ENCODE data around the gene CTNNA1.

CTNNA1 gene

DNA sequence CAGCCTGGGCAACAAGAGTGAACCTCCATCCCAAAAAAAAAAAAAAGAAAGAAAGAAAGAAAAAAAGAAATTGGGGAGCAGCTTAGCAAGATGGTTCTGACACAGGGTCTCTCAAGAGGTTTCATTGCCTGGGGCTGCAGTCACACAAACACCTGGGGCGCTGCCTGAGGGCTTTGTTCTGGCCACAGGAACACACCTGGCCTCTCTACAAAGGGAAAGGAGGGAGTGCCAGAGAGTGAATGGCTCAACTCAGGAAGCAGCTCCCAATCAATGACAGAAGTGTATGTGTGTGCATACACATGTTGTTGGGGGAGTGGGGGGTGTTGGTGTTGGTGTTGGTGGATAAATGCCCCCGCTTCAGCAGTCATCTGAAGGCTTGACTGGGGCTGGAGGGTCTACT lies 32.4 kb upstream of the CTNNA1 start:
- H3K4me3 Mint-ChIP-seq, result no peak overlapping the region
- H3K27me3 Mint-ChIP-seq (ENCODE audit: low read depth), result peaks cover 4% of the 10 kb centered on the region
- TF ChIP-seq, protein P1, sequence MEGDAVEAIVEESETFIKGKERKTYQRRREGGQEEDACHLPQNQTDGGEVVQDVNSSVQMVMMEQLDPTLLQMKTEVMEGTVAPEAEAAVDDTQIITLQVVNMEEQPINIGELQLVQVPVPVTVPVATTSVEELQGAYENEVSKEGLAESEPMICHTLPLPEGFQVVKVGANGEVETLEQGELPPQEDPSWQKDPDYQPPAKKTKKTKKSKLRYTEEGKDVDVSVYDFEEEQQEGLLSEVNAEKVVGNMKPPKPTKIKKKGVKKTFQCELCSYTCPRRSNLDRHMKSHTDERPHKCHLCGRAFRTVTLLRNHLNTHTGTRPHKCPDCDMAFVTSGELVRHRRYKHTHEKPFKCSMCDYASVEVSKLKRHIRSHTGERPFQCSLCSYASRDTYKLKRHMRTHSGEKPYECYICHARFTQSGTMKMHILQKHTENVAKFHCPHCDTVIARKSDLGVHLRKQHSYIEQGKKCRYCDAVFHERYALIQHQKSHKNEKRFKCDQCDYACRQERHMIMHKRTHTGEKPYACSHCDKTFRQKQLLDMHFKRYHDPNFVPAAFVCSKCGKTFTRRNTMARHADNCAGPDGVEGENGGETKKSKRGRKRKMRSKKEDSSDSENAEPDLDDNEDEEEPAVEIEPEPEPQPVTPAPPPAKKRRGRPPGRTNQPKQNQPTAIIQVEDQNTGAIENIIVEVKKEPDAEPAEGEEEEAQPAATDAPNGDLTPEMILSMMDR (IDR thresholded peaks at IDR 0.05; ENCODE audit: unreplicated experiment in 3 of 3), result no peak
- H3K36me3 Mint-ChIP-seq (ENCODE audit: low read depth), result no peaks in the 10 kb centered on the region
- H3K4me1 Mint-ChIP-seq, result peaks cover 42% of the 10 kb centered on the region
- no peak overlapping the region for H3K27ac Mint-ChIP-seq
- H3K9me3 Mint-ChIP-seq, result no peaks in the 10 kb centered on the region

DNA sequence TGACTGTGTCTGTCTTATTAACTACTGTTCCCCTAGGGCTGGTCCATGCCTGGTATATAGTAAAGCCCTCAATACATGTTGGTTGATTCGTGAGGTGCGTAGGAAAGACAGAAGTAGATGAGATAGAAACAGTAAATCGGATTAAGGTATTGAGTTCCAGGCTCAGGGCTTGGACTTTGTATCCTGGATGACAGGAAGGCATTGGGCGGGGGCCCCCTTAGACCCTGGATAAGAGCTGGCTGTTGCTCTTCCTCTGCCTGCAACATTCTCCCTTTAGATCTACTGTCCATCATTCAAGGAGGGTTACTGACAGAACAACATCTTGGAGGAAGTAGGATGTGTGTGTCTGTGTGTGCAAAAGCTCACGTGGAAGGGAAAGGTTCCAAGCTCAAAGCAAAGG lies 31.2 kb upstream of the CTNNA1 start:
- no peak overlapping the region for H3K4me3 Mint-ChIP-seq
- TF ChIP-seq, protein P1 (IDR thresholded peaks at IDR 0.05; ENCODE audit: unreplicated experiment in 3 of 3), result no peak
- no peaks in the 10 kb centered on the region for H3K36me3 Mint-ChIP-seq (ENCODE audit: low read depth)
- H3K4me1 Mint-ChIP-seq, result peaks cover 41% of the 10 kb centered on the region
- no peaks in the 10 kb centered on the region for H3K9me3 Mint-ChIP-seq
- H3K27me3 Mint-ChIP-seq (ENCODE audit: low read depth), result peaks cover 4% of the 10 kb centered on the region
- peak overlapping the region in 2 of 3 experiments; percentile 4 to 48 for H3K27ac Mint-ChIP-seq

DNA sequence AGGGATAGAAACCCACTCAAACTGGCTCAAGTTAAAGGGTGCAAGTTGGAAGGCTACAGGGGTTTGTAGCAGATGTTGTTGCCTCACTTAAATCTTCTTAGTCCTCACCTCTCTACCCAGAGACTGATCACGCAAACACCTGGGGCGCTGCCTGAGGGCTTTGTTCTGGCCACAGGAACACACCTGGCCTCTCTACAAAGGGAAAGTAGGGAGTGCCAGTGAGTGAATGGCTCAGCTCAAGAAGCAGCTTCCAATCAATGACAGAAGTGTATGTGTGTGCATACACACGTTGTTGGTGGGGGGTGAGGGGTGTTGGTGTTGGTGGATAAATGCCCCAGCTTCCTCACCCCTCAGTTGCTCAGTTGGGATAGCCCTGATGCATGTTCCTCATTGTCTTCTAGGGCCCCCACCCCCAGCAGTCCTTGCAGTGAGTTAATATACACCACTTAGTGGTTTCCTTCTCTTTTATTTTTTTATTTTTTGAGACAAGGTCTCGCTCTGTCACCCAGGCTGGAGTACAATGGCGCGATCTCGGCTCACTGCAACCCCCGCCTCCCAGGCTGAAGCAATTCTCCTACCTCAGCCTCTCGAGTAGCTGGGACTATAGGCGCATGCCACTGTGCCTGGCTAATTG lies 30.6 kb upstream of the CTNNA1 start:
- Mint-ChIP-seq H3K36me3 (ENCODE audit: low read depth) (no peaks in the 10 kb centered on the region), H3K4me1 (peaks cover 42% of the 10 kb centered on the region), H3K27me3 (ENCODE audit: low read depth) (peaks cover 4% of the 10 kb centered on the region), H3K27ac (peak overlapping the region in 2 of 3 experiments; percentile 4 to 48), H3K4me3 (no peak overlapping the region), H3K9me3 (no peaks in the 10 kb centered on the region)
- TF ChIP-seq, protein P1 (IDR thresholded peaks at IDR 0.05; ENCODE audit: unreplicated experiment in 3 of 3), result no peak

DNA sequence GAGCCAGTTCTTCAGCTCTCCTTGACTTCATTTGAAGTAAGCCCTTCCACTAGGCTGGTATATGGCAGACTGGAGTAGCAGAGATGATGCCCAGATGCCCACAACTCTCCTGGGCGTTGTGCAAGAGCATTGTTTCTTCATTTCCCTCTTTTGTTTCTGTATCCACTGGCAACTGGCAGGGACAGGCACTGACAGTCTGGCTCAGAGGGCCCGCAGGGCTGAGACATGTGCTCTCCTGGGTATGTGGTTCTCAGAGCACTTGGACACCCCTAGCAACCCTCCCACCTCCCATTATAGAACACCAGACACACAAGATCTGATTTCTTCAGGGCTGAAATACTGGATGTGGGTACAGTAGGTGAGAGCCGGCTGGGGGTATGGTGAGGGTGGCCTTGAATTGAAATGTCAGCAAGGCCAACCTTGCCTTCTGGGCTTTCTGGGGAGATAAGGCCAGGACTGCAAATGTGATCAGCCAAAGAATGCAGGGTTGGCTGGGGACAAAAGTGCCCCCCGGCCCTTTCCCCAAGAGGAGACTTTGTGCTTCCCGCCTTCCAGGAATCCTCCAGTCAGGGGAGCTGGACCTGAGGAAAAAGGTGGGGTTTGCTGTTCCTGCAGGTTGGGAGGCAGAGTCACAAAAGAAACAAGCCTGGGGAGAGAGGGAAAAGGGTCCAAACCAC lies 28.6 kb upstream of the CTNNA1 start:
- Mint-ChIP-seq H3K9me3 (no peaks in the 10 kb centered on the region), H3K4me3 (no peak overlapping the region), H3K27me3 (ENCODE audit: low read depth) (peaks cover 4% of the 10 kb centered on the region), H3K27ac (peak overlapping the region; percentile 31 to 35 (median 34)), H3K4me1 (peaks cover 36% of the 10 kb centered on the region), H3K36me3 (ENCODE audit: low read depth) (no peaks in the 10 kb centered on the region)
- TF ChIP-seq, protein P1 (IDR thresholded peaks at IDR 0.05; ENCODE audit: unreplicated experiment in 3 of 3), result no peak

DNA sequence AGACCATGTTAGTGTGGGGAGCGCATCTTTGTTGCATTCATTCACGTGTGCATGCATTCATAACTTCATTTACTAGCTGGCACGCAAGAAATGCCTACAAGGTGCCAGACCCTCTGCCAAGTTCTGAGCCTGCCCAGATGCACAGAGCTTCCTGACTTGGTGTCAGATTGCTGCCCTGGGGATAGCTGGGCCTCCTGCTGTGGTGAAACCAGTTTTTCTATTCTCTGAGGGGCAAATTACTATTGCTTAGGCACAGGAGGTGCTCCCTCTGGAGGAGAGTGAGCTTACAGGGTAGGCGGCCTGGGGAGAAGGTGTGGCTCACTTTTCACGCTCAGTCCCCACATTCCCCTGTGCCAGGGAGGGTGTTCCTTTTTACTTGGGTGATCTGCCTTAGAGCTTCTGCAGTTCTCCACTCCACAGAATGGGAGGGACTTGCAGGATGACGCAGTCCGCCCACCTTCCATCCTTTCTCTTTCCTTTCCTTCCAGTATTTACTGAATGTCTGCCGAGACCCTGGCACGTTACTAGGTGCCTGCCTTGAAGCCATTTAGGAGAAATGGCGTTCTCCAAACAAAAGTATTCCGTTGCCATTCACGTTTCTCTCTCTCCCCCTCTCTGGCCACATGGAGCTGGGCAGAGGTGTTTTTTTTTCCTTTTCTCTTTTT lies 27.9 kb upstream of the CTNNA1 start:
- Mint-ChIP-seq H3K27me3 (ENCODE audit: low read depth) (peaks cover 4% of the 10 kb centered on the region), H3K9me3 (no peaks in the 10 kb centered on the region), H3K4me3 (no peak overlapping the region), H3K4me1 (peaks cover 31% of the 10 kb centered on the region), H3K27ac (peak overlapping the region; percentile 80 to 86 (median 83)), H3K36me3 (ENCODE audit: low read depth) (no peaks in the 10 kb centered on the region)
- TF ChIP-seq, protein P1 (IDR thresholded peaks at IDR 0.05; ENCODE audit: unreplicated experiment in 3 of 3), result no peak
